ENCODE measurements around the gene CHKB.

GRCh38 chr22:50577987-50578775, 4.5 kb downstream of the CHKB start, which contains the start of gene CPT1B:
- TF ChIP-seq EP300 (IDR thresholded peaks at IDR 0.05; ENCODE audit: borderline replicate concordance) = no peak
- no peak for TF ChIP-seq EGR1 (IDR thresholded peaks at IDR 0.05)
- TF ChIP-seq, protein P1, sequence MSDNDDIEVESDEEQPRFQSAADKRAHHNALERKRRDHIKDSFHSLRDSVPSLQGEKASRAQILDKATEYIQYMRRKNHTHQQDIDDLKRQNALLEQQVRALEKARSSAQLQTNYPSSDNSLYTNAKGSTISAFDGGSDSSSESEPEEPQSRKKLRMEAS (IDR thresholded peaks at IDR 0.05) = no peak
- TF ChIP-seq YY1 (IDR thresholded peaks at IDR 0.05; ENCODE audit: low read depth) = no peak
- TF ChIP-seq CREB1 (IDR thresholded peaks at IDR 0.05; ENCODE audit: low read depth) = no peak

Data from Ishikawa (cell line).